ENCODE results near the gene CFAP157.

- TF ChIP-seq CTCF (IDR thresholded peaks at IDR 0.05) (no peak), POLR2A (IDR thresholded peaks at IDR 0.05) (no peak), EP300 (IDR thresholded peaks at IDR 0.05) (no peak)
Measured at GRCh38 chr9:127716412-127716811, 9.6 kb downstream of the CFAP157 start.
